ENCODE data around the gene ATP6AP1. TPM values are rescaled to one million over a fixed set of nuclear protein-coding genes. Genes with fewer than 3 reads are reported as not detected.

Gene ATP6AP1
- total and polyA plus RNA-seq, 2 donors (not counting 1 experiment from before 2014, with no cell fraction given) = 47.1 to 57.7 TPM

- no peak overlapping the region for H3K27ac Mint-ChIP-seq
These were observed 6.1 kb downstream of the ATP6AP1 start for GRCh38 chrX:154434394-154435168.

More at GRCh38 chrX:154434394-154435168, 6.1 kb downstream of the ATP6AP1 start:
- Histone ChIP-seq H3K36me3 (replicated peaks in 1 of 2; ENCODE audit: control extremely low read depth in 1 of 2, control insufficient read depth in 1 of 2, extremely low read depth in 1 of 2, insufficient read depth in 2 of 2, low read length in 1 of 2) (peaks cover 0 to 8% of the 10 kb centered on the region in 2 experiments), H3K4me1 (ENCODE audit: control insufficient read depth in 2 of 2, insufficient read depth in 2 of 2, low read length in 2 of 2) (peaks cover 10 to 21% of the 10 kb centered on the region in 2 donors), H3K27me3 (replicated peaks in 1 of 4; ENCODE audit: control extremely low read depth in 1 of 4, control insufficient read depth in 3 of 4, insufficient read depth in 4 of 4, low read length in 3 of 4) (no peaks in the 10 kb centered on the region), H3K27ac (ENCODE audit: low read length in 2 of 2) (no peak overlapping the region), H4K20me1 (ENCODE audit: control insufficient read depth, insufficient read depth, low read length, poor library complexity, severe bottlenecking) (peaks cover 6% of the 10 kb centered on the region), H2AFZ (ENCODE audit: insufficient read depth, low read depth, low read length, poor library complexity, severe bottlenecking) (no peak overlapping the region), H3K9ac (ENCODE audit: low read length) (no peak overlapping the region), H3K4me2 (replicated peaks; ENCODE audit: low read depth, low read length, poor library complexity, severe bottlenecking) (no peak overlapping the region), H3K79me2 (ENCODE audit: control insufficient read depth, insufficient read depth, low read length) (peaks cover 27% of the 10 kb centered on the region), H3K4me3 (ENCODE audit: control extremely low read depth in 1 of 5, extremely low read depth in 1 of 5, insufficient read depth in 1 of 5, low read depth in 2 of 5, low read length in 4 of 5) (no peak overlapping the region), H3K9me3 (ENCODE audit: control extremely low read depth in 1 of 3, control insufficient read depth in 2 of 3, insufficient read depth in 1 of 3, low read length in 2 of 3) (no peaks in the 10 kb centered on the region)
- CTCF ChIA-PET = interaction anchor here (0.7 kb wide), 1 partner anchor 36 kb away, joined by 3 read pairs; no protein-coding TSS in a partner anchor
- no peak overlapping the region for H3K4me3 Mint-ChIP-seq
- TF ChIP-seq EZH2 (IDR thresholded peaks at IDR 0.05; ENCODE audit: borderline replicate concordance, insufficient read depth, low read depth, low read length, poor library complexity, severe bottlenecking) = no peak
- TF ChIP-seq CTCF (IDR thresholded peaks at IDR 0.05) = no peak
- H3K27me3 Mint-ChIP-seq = no peaks in the 10 kb centered on the region
- DNase-seq (no peak), ATAC-seq (ENCODE audit: low read depth) (no peak)
- intact Hi-C loops (cut with micrococcal nuclease) = no loop called here
- WGBS (ENCODE audit: insufficient coverage) = 100% methylated on average over 1 of the region's 7 CpGs
- H3K9me3 Mint-ChIP-seq (ENCODE audit: insufficient read depth) = no peaks in the 10 kb centered on the region
- POLR2A ChIA-PET = no interaction called here
- H3K4me1 Mint-ChIP-seq = peaks cover 25% of the 10 kb centered on the region
